Astrocyte of the cerebellum (primary cell): Measurements from ENCODE around the gene HLTF.

Experiments
- DNase-seq: peaks from one replicate; pipeline ENCODE4 v3.0.0-alpha.2; 2011; ENCODE audit warnings: low read depth
- H3K4me3 ChIP-seq: 2 replicates; pipeline ENCODE4 v1.5.1; 2011; ENCODE audit warnings: mild to moderate bottlenecking, low read depth, low read length, moderate library complexity
- in situ Hi-C: cut with HindIII; loops from 2 replicates; pipeline ENCODE4 v1.10.0; 2017; ENCODE audit warnings: low sequenced_read_pairs
- TF ChIP-seq, protein P1 (sequence below): IDR thresholded peaks from 2 replicates; pipeline ENCODE4 v1.5.1; 2012; ENCODE audit warnings: low read length, low read depth, moderate library complexity, mild to moderate bottlenecking; ENCODE audit errors: missing control alignments

Gene HLTF

GRCh38 chr3:149067883-149068282 lies 18.4 kb downstream of the HLTF start:
- H3K4me3 ChIP-seq: no peak overlapping the region
- in situ Hi-C loops: no loop called here
- TF ChIP-seq, protein P1, sequence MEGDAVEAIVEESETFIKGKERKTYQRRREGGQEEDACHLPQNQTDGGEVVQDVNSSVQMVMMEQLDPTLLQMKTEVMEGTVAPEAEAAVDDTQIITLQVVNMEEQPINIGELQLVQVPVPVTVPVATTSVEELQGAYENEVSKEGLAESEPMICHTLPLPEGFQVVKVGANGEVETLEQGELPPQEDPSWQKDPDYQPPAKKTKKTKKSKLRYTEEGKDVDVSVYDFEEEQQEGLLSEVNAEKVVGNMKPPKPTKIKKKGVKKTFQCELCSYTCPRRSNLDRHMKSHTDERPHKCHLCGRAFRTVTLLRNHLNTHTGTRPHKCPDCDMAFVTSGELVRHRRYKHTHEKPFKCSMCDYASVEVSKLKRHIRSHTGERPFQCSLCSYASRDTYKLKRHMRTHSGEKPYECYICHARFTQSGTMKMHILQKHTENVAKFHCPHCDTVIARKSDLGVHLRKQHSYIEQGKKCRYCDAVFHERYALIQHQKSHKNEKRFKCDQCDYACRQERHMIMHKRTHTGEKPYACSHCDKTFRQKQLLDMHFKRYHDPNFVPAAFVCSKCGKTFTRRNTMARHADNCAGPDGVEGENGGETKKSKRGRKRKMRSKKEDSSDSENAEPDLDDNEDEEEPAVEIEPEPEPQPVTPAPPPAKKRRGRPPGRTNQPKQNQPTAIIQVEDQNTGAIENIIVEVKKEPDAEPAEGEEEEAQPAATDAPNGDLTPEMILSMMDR: no peak

GRCh38 chr3:149061776-149062175 lies 24.6 kb downstream of the HLTF start:
- TF ChIP-seq, protein P1: no peak
- in situ Hi-C loops: no loop called here
- H3K4me3 ChIP-seq: no peak overlapping the region
- DNase-seq: no peak

More at GRCh38 chr3:149067883-149068282, 18.4 kb downstream of the HLTF start:
- no peak for DNase-seq

DNA sequence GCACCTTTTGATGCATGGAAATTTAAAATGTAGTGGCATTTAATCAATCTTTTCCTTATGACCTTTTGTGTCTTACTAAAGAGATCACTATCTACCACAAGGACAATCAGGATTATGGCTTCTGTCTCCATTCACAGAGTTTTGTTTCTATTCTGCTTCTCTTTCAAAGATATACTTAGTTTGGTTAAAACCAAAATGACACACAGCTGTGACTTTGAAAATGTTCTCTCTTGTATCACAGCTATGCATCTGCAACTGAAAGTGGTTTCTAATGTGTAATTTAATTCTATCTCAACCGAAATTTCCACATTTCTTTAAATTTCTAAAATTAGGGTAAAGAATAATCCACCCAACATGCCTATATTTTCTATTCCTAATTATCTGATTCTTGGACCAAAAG lies 27.7 kb downstream of the HLTF start:
- no peak for DNase-seq
- in situ Hi-C loops: no loop called here
- H3K4me3 ChIP-seq: no peak overlapping the region
- TF ChIP-seq, protein P1: no peak

GRCh38 chr3:149058198-149058597 lies 28.1 kb downstream of the HLTF start:
- no peak for DNase-seq
- TF ChIP-seq, protein P1: no peak
- in situ Hi-C loops: no loop called here
- H3K4me3 ChIP-seq: no peak overlapping the region

GRCh38 chr3:149055575-149055974 lies 30.8 kb downstream of the HLTF start:
- TF ChIP-seq, protein P1: no peak
- H3K4me3 ChIP-seq: no peak overlapping the region
- no peak for DNase-seq
- in situ Hi-C loops: no loop called here

- DNase-seq: no peak
- in situ Hi-C loops: no loop called here
- H3K4me3 ChIP-seq: no peak overlapping the region
- TF ChIP-seq, protein P1: no peak
Observed at GRCh38 chr3:149044339-149045083, 41.8 kb downstream of the HLTF start.
